HepG2 (cell line): ENCODE measurements around the gene ZNF484. TPM values are rescaled to one million over a fixed set of nuclear protein-coding genes. Genes with fewer than 3 reads are reported as not detected.
"Not testable (repeated sequence)": the region's sequence is repeated elsewhere in the genome, so short reads cannot be mapped to it uniquely, and the experiment has no call there.

Experiments used
- ATAC-seq: fragments of 200-7000 bp; cut with Tn5 transposase; 3 replicates; pipeline ENCODE4 v1.9.1; 2020; ENCODE audit warnings: mild to moderate bottlenecking, moderate library complexity
- BruUV-seq: library from RNA; stranded (reverse); fragments of 400-500 nt; replicated peaks from 2 replicates; lab custom pipeline; 2021; lab: Mats Ljungman, UMichigan
- CTCF ChIA-PET: fragments of 300-600 bp; formaldehyde crosslinking; extraction: SDS; loops from one replicate; lab custom pipeline; 2021; ENCODE audit warnings: low total read pairs, inconsistent platforms, low intra/inter-chr PET ratio; lab: Yijun Ruan, JAX
- POLR2A ChIA-PET: fragments of 350-600 bp; sonication (Branson Sonifier 250); formaldehyde crosslinking; loops from one replicate; lab custom pipeline; 2020; ENCODE audit warnings: antibody characterized with exemption, inconsistent platforms; lab: Yijun Ruan, JAX
- DNase-seq: peaks from one replicate; pipeline ENCODE4 v3.0.0-alpha.2; 2015; ENCODE audit warnings: low spot score
- FAIRE-seq: peaks from 3 replicates; lab custom pipeline; 2011; peaks lifted over from hg19 to GRCh38; lab: Jason Lieb, UNC
- H2AFZ ChIP-seq: one replicate; pipeline ENCODE4 v1.6.1; 2011; ENCODE audit warnings: low read length, inconsistent platforms
- H3K27ac ChIP-seq: fragments of 300-600 bp; 3 replicates; pipeline ENCODE4 v1.8.0; 2011; ENCODE audit warnings: mixed run types, mild to moderate bottlenecking, mixed read lengths, low read length, inconsistent platforms; ENCODE audit not compliant: insufficient read depth; ENCODE audit errors: extremely low read length
- H3K27me3 ChIP-seq, 2 experiments: fragments of 200-600 bp in 1 of 2; 2 replicates in 1 of 2; 3 replicates in 1 of 2; pipeline versions ENCODE4 v1.6.0 to v1.8.0; 2011; ENCODE audit warnings: low read length in 2 of 2, mild to moderate bottlenecking in 2 of 2, moderate library complexity in 2 of 2, inconsistent platforms in 1 of 2; ENCODE audit not compliant: insufficient read depth in 2 of 2, control insufficient read depth in 1 of 2
- H3K36me3 ChIP-seq, 2 experiments: fragments of 200-600 bp in 1 of 2; replicated peaks in 1 of 2; 2 replicates in 1 of 2; 3 replicates in 1 of 2; pipeline versions ENCODE4 v1.5.1 to v1.8.0; 2011; ENCODE audit warnings: low read length in 2 of 2, inconsistent platforms in 1 of 2; ENCODE audit not compliant: insufficient read depth in 2 of 2, control insufficient read depth in 1 of 2
- H3K4me1 ChIP-seq: 2 replicates; pipeline ENCODE4 v1.5.1; 2012; ENCODE audit warnings: low read length, inconsistent platforms; ENCODE audit not compliant: insufficient read depth
- H3K4me2 ChIP-seq: 2 replicates; pipeline ENCODE4 v1.6.0; 2011; ENCODE audit warnings: low read depth, low read length, inconsistent platforms
- H3K4me3 ChIP-seq, 3 experiments: fragments of 200-600 bp in 1 of 3; sonication (generic), shearing (Covaris generic) in 1 of 3; replicated peaks in 1 of 3; 2 replicates each; pipeline ENCODE4 v1.5.1; 2011 to 2016; ENCODE audit warnings: low read length in 3 of 3, inconsistent platforms in 2 of 3, low read depth in 2 of 3, mild to moderate bottlenecking in 2 of 3, control low read depth in 1 of 3, mixed read lengths in 1 of 3; ENCODE audit not compliant: insufficient read depth in 1 of 3
- H3K79me2 ChIP-seq: one replicate; pipeline ENCODE4 v1.6.1; 2011; ENCODE audit warnings: low read length, inconsistent platforms; ENCODE audit not compliant: insufficient read depth
- H3K9ac ChIP-seq: 2 replicates; pipeline ENCODE4 v1.6.0; 2011; ENCODE audit warnings: mild to moderate bottlenecking, low read depth, low read length, inconsistent platforms; ENCODE audit not compliant: insufficient read depth
- H3K9me3 ChIP-seq: 2 replicates; pipeline ENCODE4 v1.5.1; 2012; ENCODE audit warnings: mild to moderate bottlenecking, low read length
- H4K20me1 ChIP-seq: 2 replicates; pipeline ENCODE4 v1.6.0; 2011; ENCODE audit warnings: inconsistent platforms, mild to moderate bottlenecking, low read length, moderate library complexity; ENCODE audit not compliant: insufficient read depth
- PPARG ChIP-seq: conservative IDR thresholded peaks from 2 replicates; pipeline ENCODE4 v1.6.1; 2016; ENCODE audit warnings: missing biosample characterization, missing genetic modification reagents
- SIX4 ChIP-seq: sonication (generic); formaldehyde crosslinking; IDR thresholded peaks from 2 replicates; pipeline ENCODE4 v1.4.0; 2020; ENCODE audit warnings: missing genetic modification reagents
- whole genome bisulfite sequencing: methylation state at CpG from one replicate; pipeline ENCODE4 v1.1.6; 2017; ENCODE audit warnings: low lambda C conversion rate; 5-methylcytosine and 5-hydroxymethylcytosine counted together
- in situ Hi-C: cut with HindIII; loops from 2 replicates; pipeline ENCODE4 v1.10.0; 2017; ENCODE audit warnings: low pct_unique_long_range_greater_than_20kb; ENCODE audit not compliant: extremely low pct_ligation_motif_present
- intact Hi-C: fragments of 100-400 bp; cut with micrococcal nuclease; formaldehyde crosslinking; loops from one replicate; pipeline ENCODE4 v1.10.0; 2022; ENCODE audit not compliant: unreplicated experiment
- polyA plus RNA-seq, 8 experiments: library from polyadenylated mRNA; depleted of rRNA in 3 of 8; stranded (reverse) in 7 of 8; unstranded in 1 of 8; fragments of >200 nt; fragmentation: Illumina TruSeq in 4 of 8; extraction: Trizol in 4 of 8; gene quantifications; 2 replicates each; pipeline versions ENCODE4 v1.2.1 to v1.2.3, GENCODE V29; 2011 to 2016; ENCODE audit warnings: low read depth in 4 of 8, missing spikeins in 1 of 8, mixed read lengths in 1 of 8; ENCODE audit not compliant: insufficient read depth in 1 of 8
- total RNA-seq, 5 experiments: library from RNA; depleted of rRNA; stranded (reverse); fragments of >200 nt; fragmentation: Illumina TruSeq; extraction: Trizol; gene quantifications; 2 replicates each; pipeline ENCODE4 v1.2.3, GENCODE V29; 2016; ENCODE audit warnings: low read depth in 1 of 5
- TF ChIP-seq, protein P1 (sequence below): sonication (generic); formaldehyde crosslinking; IDR thresholded peaks from 2 replicates; pipeline ENCODE4 v1.5.0; 2020; ENCODE audit warnings: mild to moderate bottlenecking, missing genetic modification reagents, moderate library complexity

ZNF484 gene
- total and polyA plus RNA-seq, 2 of the 13 experiments (the other 11 are each of a cell fraction or from before 2014, with no cell fraction given), result 0.96 to 7.2 TPM

DNA sequence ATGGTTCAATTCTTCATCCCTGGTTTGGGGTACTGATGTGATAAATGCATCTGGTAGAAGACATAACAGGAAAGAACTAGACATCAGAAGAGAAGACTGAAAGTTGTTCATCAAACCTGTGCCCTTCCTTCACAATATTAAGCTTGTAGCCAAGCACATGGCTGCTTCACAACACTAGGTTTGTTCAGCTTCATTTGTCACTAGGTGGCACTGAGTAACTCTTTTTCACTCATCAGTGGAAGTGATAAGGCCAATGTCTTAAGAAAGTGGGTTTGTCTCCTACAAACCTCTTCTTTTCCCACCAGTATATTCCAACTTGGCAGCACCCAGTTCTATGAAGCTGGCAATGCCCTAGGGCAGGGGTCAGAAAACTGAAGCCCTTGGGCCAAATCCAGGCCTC is 26.9 kb downstream of the ZNF484 start:
- Histone ChIP-seq H3K36me3 (peaks cover 10 to 62% of the 10 kb centered on the region in 2 experiments), H3K4me1 (no peaks in the 10 kb centered on the region), H4K20me1 (no peaks in the 10 kb centered on the region; the same call in 1 of the 2 replicates)
- no peak for ATAC-seq
- TF ChIP-seq, protein P1, sequence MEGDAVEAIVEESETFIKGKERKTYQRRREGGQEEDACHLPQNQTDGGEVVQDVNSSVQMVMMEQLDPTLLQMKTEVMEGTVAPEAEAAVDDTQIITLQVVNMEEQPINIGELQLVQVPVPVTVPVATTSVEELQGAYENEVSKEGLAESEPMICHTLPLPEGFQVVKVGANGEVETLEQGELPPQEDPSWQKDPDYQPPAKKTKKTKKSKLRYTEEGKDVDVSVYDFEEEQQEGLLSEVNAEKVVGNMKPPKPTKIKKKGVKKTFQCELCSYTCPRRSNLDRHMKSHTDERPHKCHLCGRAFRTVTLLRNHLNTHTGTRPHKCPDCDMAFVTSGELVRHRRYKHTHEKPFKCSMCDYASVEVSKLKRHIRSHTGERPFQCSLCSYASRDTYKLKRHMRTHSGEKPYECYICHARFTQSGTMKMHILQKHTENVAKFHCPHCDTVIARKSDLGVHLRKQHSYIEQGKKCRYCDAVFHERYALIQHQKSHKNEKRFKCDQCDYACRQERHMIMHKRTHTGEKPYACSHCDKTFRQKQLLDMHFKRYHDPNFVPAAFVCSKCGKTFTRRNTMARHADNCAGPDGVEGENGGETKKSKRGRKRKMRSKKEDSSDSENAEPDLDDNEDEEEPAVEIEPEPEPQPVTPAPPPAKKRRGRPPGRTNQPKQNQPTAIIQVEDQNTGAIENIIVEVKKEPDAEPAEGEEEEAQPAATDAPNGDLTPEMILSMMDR (CRISPR knock-in tag), result 0 out of 2 replicates have a peak, but pooled peaks have one; percentile 13
- TF ChIP-seq SIX4 (CRISPR knock-in tag), result no peak
- no peak for TF ChIP-seq PPARG (CRISPR knock-in tag)
- TF ChIP-seq, all 625 proteins: peak for 1
- intact Hi-C loops, result no loop called here
- DNase-seq, result no peak
- H3K27ac ChIP-seq, result no peak overlapping the region
- no peaks in the 10 kb centered on the region for H3K79me2 ChIP-seq
- H3K4me3 ChIP-seq, result no peak overlapping the region
- CTCF ChIA-PET, result no interaction called here
- no TSS peak for BruUV-seq
- in situ Hi-C loops, result no loop called here
- FAIRE-seq, result peak; percentile 4
- H3K4me2 ChIP-seq, result no peak overlapping the region
- no peak overlapping the region for H3K9ac ChIP-seq
- no peak overlapping the region for H2AFZ ChIP-seq
- peaks cover 23% of the 10 kb centered on the region for H3K9me3 ChIP-seq
- POLR2A ChIA-PET, result no interaction called here
- H3K27me3 ChIP-seq, result no peaks in the 10 kb centered on the region

DNA sequence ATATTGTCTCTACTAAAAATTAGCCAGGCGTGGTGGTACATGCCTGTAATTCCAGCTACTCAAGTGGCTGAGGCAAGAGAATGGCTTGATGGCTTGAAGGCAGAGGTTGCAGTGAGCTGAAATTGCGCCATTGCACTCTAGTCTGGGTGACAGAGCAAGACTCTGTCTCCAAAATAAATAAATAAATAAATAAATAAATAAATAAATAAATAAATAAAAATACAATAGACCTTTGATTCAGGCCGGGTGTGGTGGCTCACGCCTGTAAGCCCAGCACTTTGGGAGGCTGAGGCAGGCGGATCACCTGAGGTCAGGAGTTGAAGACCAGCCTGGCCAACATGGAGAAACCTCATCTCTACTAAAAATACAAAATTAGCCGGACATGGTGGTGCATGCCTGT is 29.1 kb downstream of the ZNF484 start:
- POLR2A ChIA-PET, H3K27me3 ChIP-seq, intact Hi-C loops, H3K4me3 ChIP-seq, in situ Hi-C loops, H3K9ac ChIP-seq, ATAC-seq, BruUV-seq, H2AFZ ChIP-seq, H3K79me2 ChIP-seq, DNase-seq, H4K20me1 ChIP-seq, CTCF ChIA-PET, H3K27ac ChIP-seq, H3K4me2 ChIP-seq, FAIRE-seq, H3K4me1 ChIP-seq: not testable (repeated sequence)
- WGBS, result 93% methylated on average over 6 of the region's 6 CpGs
- Histone ChIP-seq H3K36me3 (peaks cover 6 to 50% of the 10 kb centered on the region in 2 experiments), H3K9me3 (peaks cover 31% of the 10 kb centered on the region)
